Muscle layer of colon (tissue), 2 donors: Measurements from ENCODE around the gene AHNAK2.
"Not testable (repeated sequence)": the region's sequence is repeated elsewhere in the genome, so short reads cannot be mapped to it uniquely, and the experiment has no call there.

Source experiments
- H3K27ac ChIP-seq: one replicate; pipeline ENCODE4 v1.7.0; 2013; ENCODE audit warnings: low read depth, mild to moderate bottlenecking, low read length, moderate library complexity
- H3K27me3 ChIP-seq, 2 donors: one replicate each; pipeline ENCODE4 v1.7.0; 2013; ENCODE audit warnings: low read length in 2 of 2, mild to moderate bottlenecking in 2 of 2; ENCODE audit not compliant: insufficient read depth in 2 of 2, control insufficient read depth in 1 of 2
- H3K36me3 ChIP-seq: one replicate; pipeline ENCODE4 v1.7.0; 2013; ENCODE audit warnings: mild to moderate bottlenecking, low read length; ENCODE audit not compliant: insufficient read depth
- H3K4me1 ChIP-seq: one replicate; pipeline ENCODE4 v1.7.0; 2013; ENCODE audit warnings: mild to moderate bottlenecking, low read length; ENCODE audit not compliant: insufficient read depth
- H3K4me3 ChIP-seq, 2 donors: one replicate each; pipeline ENCODE4 v1.7.0; 2013; ENCODE audit warnings: low read length in 2 of 2, low read depth in 1 of 2, mild to moderate bottlenecking in 1 of 2, moderate library complexity in 1 of 2
- H3K9ac ChIP-seq: one replicate; pipeline ENCODE4 v1.7.0; 2013; ENCODE audit warnings: low read length
- H3K9me3 ChIP-seq: one replicate; pipeline ENCODE4 v1.7.0; 2013; ENCODE audit warnings: mild to moderate bottlenecking, low read length
- donor health status: abdominal sarcoma.
- donor health status: Adenocarcinoma of cecum.

The AHNAK2 gene

GRCh38 chr14:104944436-104945205, 33.6 kb downstream of the AHNAK2 start:
- not testable (repeated sequence) for H3K27me3 ChIP-seq, H3K27ac ChIP-seq, H3K9me3 ChIP-seq, H3K9ac ChIP-seq, H3K4me3 ChIP-seq, H3K4me1 ChIP-seq
- H3K36me3 ChIP-seq: peaks cover 25% of the 10 kb centered on the region

- H3K36me3 ChIP-seq: peaks cover 31% of the 10 kb centered on the region
- not testable (repeated sequence) for H3K4me3 ChIP-seq, H3K27me3 ChIP-seq, H3K27ac ChIP-seq, H3K9me3 ChIP-seq, H3K4me1 ChIP-seq, H3K9ac ChIP-seq
These were observed 34.2 kb downstream of the AHNAK2 start for GRCh38 chr14:104944016-104944308.

- peaks cover 37% of the 10 kb centered on the region for H3K36me3 ChIP-seq
- H3K9ac ChIP-seq, H3K4me3 ChIP-seq, H3K27ac ChIP-seq, H3K9me3 ChIP-seq, H3K4me1 ChIP-seq, H3K27me3 ChIP-seq: not testable (repeated sequence)
These were observed 34.8 kb downstream of the AHNAK2 start for GRCh38 chr14:104943216-104944015.

GRCh38 chr14:104942586-104942985, 35.6 kb downstream of the AHNAK2 start:
- Histone ChIP-seq H3K27ac (no peak overlapping the region), H3K4me1 (no peaks in the 10 kb centered on the region), H3K4me3 (no peak overlapping the region), H3K27me3 (no peaks in the 10 kb centered on the region), H3K9me3 (no peaks in the 10 kb centered on the region), H3K36me3 (peaks cover 44% of the 10 kb centered on the region), H3K9ac (no peak overlapping the region)

- Histone ChIP-seq H3K27ac (no peak overlapping the region), H3K27me3 (no peaks in the 10 kb centered on the region), H3K9ac (no peak overlapping the region), H3K4me3 (no peak overlapping the region), H3K4me1 (no peaks in the 10 kb centered on the region), H3K9me3 (no peaks in the 10 kb centered on the region), H3K36me3 (peaks cover 52% of the 10 kb centered on the region)
These were observed 36.4 kb downstream of the AHNAK2 start for GRCh38 chr14:104941508-104942365.

GRCh38 chr14:104940526-104941150, 37.5 kb downstream of the AHNAK2 start:
- Histone ChIP-seq H3K9me3 (no peaks in the 10 kb centered on the region), H3K36me3 (peaks cover 52% of the 10 kb centered on the region), H3K27me3 (no peaks in the 10 kb centered on the region), H3K4me1 (no peaks in the 10 kb centered on the region), H3K9ac (no peak overlapping the region), H3K27ac (no peak overlapping the region), H3K4me3 (no peak overlapping the region)

- peaks cover 52% of the 10 kb centered on the region for H3K36me3 ChIP-seq
- H3K27ac ChIP-seq: no peak overlapping the region
- no peak overlapping the region for H3K4me3 ChIP-seq
- H3K27me3 ChIP-seq: no peaks in the 10 kb centered on the region
- H3K9ac ChIP-seq: no peak overlapping the region
- no peaks in the 10 kb centered on the region for H3K9me3 ChIP-seq
- no peaks in the 10 kb centered on the region for H3K4me1 ChIP-seq
These were observed 38.3 kb downstream of the AHNAK2 start for GRCh38 chr14:104939666-104940410.

- Histone ChIP-seq H3K27ac (no peak overlapping the region), H3K4me1 (peaks cover 6% of the 10 kb centered on the region), H3K27me3 (no peaks in the 10 kb centered on the region), H3K4me3 (no peak overlapping the region), H3K36me3 (peaks cover 52% of the 10 kb centered on the region), H3K9me3 (no peaks in the 10 kb centered on the region), H3K9ac (no peak overlapping the region)
These were observed 39.2 kb downstream of the AHNAK2 start for GRCh38 chr14:104938960-104939359.

GRCh38 chr14:104938436-104938835, 39.7 kb downstream of the AHNAK2 start:
- Histone ChIP-seq H3K4me3 (no peak overlapping the region), H3K27ac (no peak overlapping the region), H3K36me3 (peaks cover 52% of the 10 kb centered on the region), H3K4me1 (peaks cover 6% of the 10 kb centered on the region), H3K9ac (no peak overlapping the region), H3K9me3 (no peaks in the 10 kb centered on the region), H3K27me3 (no peaks in the 10 kb centered on the region)

GRCh38 chr14:104937694-104938365, 40.3 kb downstream of the AHNAK2 start:
- Histone ChIP-seq H3K27ac (no peak overlapping the region), H3K27me3 (no peaks in the 10 kb centered on the region), H3K4me1 (peaks cover 6% of the 10 kb centered on the region), H3K36me3 (peaks cover 52% of the 10 kb centered on the region), H3K9me3 (no peaks in the 10 kb centered on the region), H3K4me3 (no peak overlapping the region), H3K9ac (no peak overlapping the region)
